ENCODE data around the gene IL1RAP.

IL1RAP gene

GRCh38 chr3:190626951-190627620 lies 113.2 kb downstream of the IL1RAP start:
- TF ChIP-seq CTCF (IDR thresholded peaks at IDR 0.05; ENCODE audit: borderline replicate concordance, insufficient read depth, low read depth, low read length): no peak
- no peak overlapping the region for H3K4me3 ChIP-seq (ENCODE audit: low read depth, low read length)

- no peak for TF ChIP-seq CTCF (IDR thresholded peaks at IDR 0.05; ENCODE audit: borderline replicate concordance, insufficient read depth, low read depth, low read length)
- no peak overlapping the region for H3K4me3 ChIP-seq (ENCODE audit: low read depth, low read length)
Measured at GRCh38 chr3:190629088-190629487, 115.2 kb downstream of the IL1RAP start.

GRCh38 chr3:190631295-190631694 lies 117.4 kb downstream of the IL1RAP start:
- no peak for TF ChIP-seq CTCF (IDR thresholded peaks at IDR 0.05; ENCODE audit: borderline replicate concordance, insufficient read depth, low read depth, low read length)

GRCh38 chr3:190641564-190641963 lies 127.7 kb downstream of the IL1RAP start:
- no peak overlapping the region for H3K4me3 ChIP-seq (ENCODE audit: low read depth, low read length)
- no peak for TF ChIP-seq CTCF (IDR thresholded peaks at IDR 0.05; ENCODE audit: borderline replicate concordance, insufficient read depth, low read depth, low read length)

More at GRCh38 chr3:190631295-190631694, 117.4 kb downstream of the IL1RAP start:
- H3K4me3 ChIP-seq (ENCODE audit: low read depth, low read length): no peak overlapping the region

GRCh38 chr3:190642016-190642415 lies 128.1 kb downstream of the IL1RAP start:
- H3K4me3 ChIP-seq (ENCODE audit: low read depth, low read length): no peak overlapping the region
- no peak for TF ChIP-seq CTCF (IDR thresholded peaks at IDR 0.05; ENCODE audit: borderline replicate concordance, insufficient read depth, low read depth, low read length)

GRCh38 chr3:190644035-190644434 lies 130.2 kb downstream of the IL1RAP start:
- H3K4me3 ChIP-seq (ENCODE audit: low read depth, low read length): no peak overlapping the region
- TF ChIP-seq CTCF (IDR thresholded peaks at IDR 0.05; ENCODE audit: borderline replicate concordance, insufficient read depth, low read depth, low read length): no peak

- no peak for TF ChIP-seq CTCF (IDR thresholded peaks at IDR 0.05; ENCODE audit: borderline replicate concordance, insufficient read depth, low read depth, low read length)
Measured at GRCh38 chr3:190644766-190645165, 130.9 kb downstream of the IL1RAP start.

More at GRCh38 chr3:190644766-190645165, 130.9 kb downstream of the IL1RAP start:
- H3K4me3 ChIP-seq (ENCODE audit: low read depth, low read length): no peak overlapping the region
